IMR-90 (cell line): Measurements from ENCODE around the gene EMX2.
"Not testable (repeated sequence)": the region's sequence is repeated elsewhere in the genome, so short reads cannot be mapped to it uniquely, and the experiment has no call there.

Experiments used
- BHLHE40 ChIP-seq: fragments of 150-350 bp; IDR thresholded peaks from 2 replicates; pipeline ENCODE4 v1.6.1; 2016; ENCODE audit warnings: mild to moderate bottlenecking, low read depth, low read length
- CEBPB ChIP-seq: IDR thresholded peaks from 2 replicates; pipeline ENCODE4 v1.6.1; 2012; ENCODE audit warnings: low read depth, low read length, improper control_type of control experiment
- CHD1 ChIP-seq: IDR thresholded peaks from 2 replicates; pipeline ENCODE4 v1.6.1; 2012; ENCODE audit warnings: low read depth, low read length, improper control_type of control experiment
- MAFK ChIP-seq: IDR thresholded peaks from 2 replicates; pipeline ENCODE4 v1.6.1; 2012; ENCODE audit warnings: low read depth, low read length, improper control_type of control experiment
- MXI1 ChIP-seq: IDR thresholded peaks from 2 replicates; pipeline ENCODE4 v1.6.1; 2012; ENCODE audit warnings: low read depth, mild to moderate bottlenecking, low read length, moderate library complexity, borderline replicate concordance
- NFE2L2 ChIP-seq: fragments of 150-350 bp; IDR thresholded peaks from 2 replicates; pipeline ENCODE4 v1.6.1; 2016; ENCODE audit warnings: low read depth, mild to moderate bottlenecking, low read length
- POLR2A ChIP-seq: IDR thresholded peaks from 2 replicates; pipeline ENCODE4 v1.6.1; 2012; ENCODE audit warnings: mild to moderate bottlenecking, low read depth, low read length
- RAD21 ChIP-seq: IDR thresholded peaks from 2 replicates; pipeline ENCODE4 v1.6.1; 2012; ENCODE audit warnings: low read length, improper control_type of control experiment
- TF ChIP-seq, protein P1 (sequence below): conservative IDR thresholded peaks from 2 replicates; pipeline ENCODE4 v1.5.1; 2012; ENCODE audit warnings: mild to moderate bottlenecking, low read depth, low read length, improper control_type of control experiment
- TF ChIP-seq, protein P2 (sequence below): fragments of 150-350 bp; IDR thresholded peaks from 2 replicates; pipeline ENCODE4 v1.6.1; 2016; ENCODE audit warnings: low read depth, mild to moderate bottlenecking, low read length, moderate library complexity, borderline replicate concordance

DNA sequence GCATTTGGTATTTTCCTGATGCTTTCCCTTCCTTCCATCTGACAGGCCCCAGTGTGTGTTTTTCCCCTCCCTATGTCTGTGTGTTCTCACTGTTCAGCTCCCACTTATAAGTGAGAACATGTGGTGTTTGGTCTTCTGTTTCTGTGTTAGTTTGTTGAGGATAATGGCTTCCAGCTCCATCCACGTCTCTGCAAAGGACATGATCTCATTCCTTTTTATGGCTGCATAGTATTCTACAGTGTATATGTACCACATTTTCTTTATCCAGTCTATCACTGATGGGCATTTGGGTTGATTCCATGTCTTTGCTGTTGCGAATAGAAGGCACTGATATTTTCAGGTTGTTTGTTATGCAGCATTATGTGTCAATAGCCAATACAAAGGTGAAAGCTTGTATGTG, 42.3 kb downstream of the EMX2 start:
- TF ChIP-seq, protein P1, sequence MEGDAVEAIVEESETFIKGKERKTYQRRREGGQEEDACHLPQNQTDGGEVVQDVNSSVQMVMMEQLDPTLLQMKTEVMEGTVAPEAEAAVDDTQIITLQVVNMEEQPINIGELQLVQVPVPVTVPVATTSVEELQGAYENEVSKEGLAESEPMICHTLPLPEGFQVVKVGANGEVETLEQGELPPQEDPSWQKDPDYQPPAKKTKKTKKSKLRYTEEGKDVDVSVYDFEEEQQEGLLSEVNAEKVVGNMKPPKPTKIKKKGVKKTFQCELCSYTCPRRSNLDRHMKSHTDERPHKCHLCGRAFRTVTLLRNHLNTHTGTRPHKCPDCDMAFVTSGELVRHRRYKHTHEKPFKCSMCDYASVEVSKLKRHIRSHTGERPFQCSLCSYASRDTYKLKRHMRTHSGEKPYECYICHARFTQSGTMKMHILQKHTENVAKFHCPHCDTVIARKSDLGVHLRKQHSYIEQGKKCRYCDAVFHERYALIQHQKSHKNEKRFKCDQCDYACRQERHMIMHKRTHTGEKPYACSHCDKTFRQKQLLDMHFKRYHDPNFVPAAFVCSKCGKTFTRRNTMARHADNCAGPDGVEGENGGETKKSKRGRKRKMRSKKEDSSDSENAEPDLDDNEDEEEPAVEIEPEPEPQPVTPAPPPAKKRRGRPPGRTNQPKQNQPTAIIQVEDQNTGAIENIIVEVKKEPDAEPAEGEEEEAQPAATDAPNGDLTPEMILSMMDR = not testable (repeated sequence)
- not testable (repeated sequence) for TF ChIP-seq POLR2A, MAFK, MXI1, RAD21, BHLHE40, CHD1, CEBPB, NFE2L2
- TF ChIP-seq, protein P2, sequence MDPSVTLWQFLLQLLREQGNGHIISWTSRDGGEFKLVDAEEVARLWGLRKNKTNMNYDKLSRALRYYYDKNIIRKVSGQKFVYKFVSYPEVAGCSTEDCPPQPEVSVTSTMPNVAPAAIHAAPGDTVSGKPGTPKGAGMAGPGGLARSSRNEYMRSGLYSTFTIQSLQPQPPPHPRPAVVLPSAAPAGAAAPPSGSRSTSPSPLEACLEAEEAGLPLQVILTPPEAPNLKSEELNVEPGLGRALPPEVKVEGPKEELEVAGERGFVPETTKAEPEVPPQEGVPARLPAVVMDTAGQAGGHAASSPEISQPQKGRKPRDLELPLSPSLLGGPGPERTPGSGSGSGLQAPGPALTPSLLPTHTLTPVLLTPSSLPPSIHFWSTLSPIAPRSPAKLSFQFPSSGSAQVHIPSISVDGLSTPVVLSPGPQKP = not testable (repeated sequence)
